GM18858 (cell line): ENCODE data around the gene SOX5.
"Not testable (repeated sequence)": the region's sequence is repeated elsewhere in the genome, so short reads cannot be mapped to it uniquely, and the experiment has no call there.

Experiments
- ATAC-seq: cut with Tn5 transposase; IDR thresholded peaks from one replicate; pipeline ENCODE4 v1.9.1; 2021; ENCODE audit not compliant: unreplicated experiment

The SOX5 gene

GRCh38 chr12:23847857-23848256 is 101.6 kb downstream of the SOX5 start:
- ATAC-seq: no peak

- no peak for ATAC-seq
Observed at GRCh38 chr12:23843958-23844357, 105.5 kb downstream of the SOX5 start.

DNA sequence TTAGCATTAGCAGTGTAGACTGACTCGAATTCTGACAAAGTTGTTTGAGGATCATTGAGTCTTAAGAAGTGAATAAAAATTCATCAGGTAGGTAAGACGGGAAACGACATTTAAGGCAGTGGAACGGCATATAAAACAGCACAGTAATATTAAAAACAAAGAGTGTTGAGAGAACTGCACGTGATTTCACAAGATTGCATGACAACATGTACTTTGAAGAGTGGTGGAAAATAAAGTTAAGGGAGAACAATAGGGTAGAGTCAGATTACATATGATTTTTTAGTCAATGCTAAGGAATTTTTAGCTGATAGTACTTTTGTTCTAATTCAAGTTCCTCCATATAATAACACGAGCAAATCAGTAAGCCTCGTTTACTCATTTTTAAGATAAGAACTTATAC is 115.4 kb downstream of the SOX5 start:
- no peak for ATAC-seq

GRCh38 chr12:23831739-23832138 is 117.7 kb downstream of the SOX5 start:
- no peak for ATAC-seq

DNA sequence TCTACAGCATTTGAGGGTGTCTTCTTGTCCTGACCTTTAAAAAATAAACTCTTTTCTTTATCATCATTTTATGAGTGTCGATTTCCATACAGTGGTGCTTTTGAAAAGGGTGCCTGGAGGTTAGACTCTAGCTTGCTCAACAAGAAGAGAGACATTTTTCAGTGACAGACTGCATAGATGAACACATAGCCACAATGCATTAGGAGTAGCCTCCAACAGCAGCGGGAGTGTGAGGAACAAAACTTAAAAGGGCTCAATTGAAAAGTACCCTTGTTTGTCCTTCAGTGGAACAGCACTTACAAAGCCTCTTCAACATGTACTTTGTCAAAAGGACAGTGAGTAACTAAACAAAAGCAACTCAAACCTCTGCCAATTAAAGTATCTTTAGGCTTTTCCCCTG is 119.3 kb downstream of the SOX5 start:
- ATAC-seq: no peak

DNA sequence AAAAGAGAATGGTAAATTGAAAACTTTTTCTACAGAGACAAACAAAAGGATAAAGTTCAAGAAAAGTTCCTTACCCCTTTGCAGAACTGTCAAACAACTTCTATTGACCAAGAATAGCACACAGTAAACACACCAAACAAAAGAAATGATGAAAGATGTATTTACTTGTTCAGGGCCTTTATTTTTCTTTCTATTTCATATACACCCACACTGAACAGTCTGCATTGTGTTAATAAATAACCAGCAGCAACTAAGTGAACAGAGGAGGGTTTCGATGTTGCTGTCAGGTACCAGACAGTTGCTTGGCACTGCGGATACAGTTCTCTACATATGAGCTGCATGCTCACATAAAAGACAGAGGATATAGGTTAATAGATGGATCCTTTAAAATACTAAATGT is 122.1 kb downstream of the SOX5 start:
- ATAC-seq: no peak

DNA sequence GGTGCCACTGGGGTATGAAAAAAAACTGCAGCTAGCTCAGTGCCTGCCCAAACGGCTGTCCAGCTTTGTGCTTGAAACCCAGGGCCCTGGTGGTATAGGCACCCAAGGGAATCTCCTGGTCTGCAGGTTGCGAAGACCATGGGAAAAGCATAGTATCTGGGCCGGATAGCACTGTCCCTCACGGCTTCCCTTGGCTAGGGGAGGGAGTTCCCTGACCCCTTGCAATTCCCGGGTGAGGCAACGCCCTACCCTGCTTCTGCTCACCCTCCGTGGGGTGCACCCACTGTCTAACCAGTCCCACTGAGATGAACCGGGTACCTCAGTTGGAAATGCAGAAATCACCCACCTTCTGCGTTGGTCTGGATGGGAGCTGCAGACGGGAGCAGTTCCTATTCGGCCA is 124.3 kb downstream of the SOX5 start:
- not testable (repeated sequence) for ATAC-seq

GRCh38 chr12:23824358-23824757 is 125.1 kb downstream of the SOX5 start:
- no peak for ATAC-seq

DNA sequence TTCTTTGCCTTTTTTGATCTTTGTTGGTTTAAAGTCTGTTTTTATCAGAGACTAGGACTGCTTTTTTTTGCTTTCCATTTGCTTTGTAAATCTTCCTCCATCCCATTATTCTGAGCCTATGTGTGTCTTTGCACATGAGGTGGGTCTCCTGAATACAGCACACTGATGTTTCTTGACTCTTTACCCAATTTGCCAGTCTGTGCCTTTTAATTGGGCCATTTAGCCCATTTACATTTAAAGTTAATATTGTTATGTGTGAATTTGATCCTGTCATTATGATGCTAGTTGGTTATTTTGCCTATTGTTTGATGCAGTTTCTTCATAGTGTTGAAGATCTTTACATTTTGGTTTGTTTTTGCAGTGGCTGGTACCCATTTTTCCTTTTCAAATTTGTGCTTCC is 126.6 kb downstream of the SOX5 start:
- ATAC-seq: not testable (repeated sequence)

DNA sequence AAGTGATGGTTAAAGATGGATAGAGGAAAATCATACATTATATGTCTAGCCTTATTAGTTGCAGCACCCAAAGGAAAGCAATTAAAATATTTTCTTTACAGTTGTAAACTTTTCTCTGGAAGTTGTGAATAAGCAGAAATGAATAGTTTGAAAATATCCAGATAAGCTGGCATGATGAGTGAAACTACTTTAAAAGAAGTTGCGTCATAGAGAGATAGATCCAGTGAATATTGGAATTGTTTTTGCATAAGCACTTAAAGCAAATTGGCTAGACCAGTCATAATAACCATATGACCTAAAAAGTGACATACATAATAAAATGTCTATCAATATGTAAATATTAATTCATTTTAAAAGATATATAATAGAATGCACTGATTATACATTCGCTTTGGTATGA is 132.1 kb downstream of the SOX5 start:
- ATAC-seq: no peak

DNA sequence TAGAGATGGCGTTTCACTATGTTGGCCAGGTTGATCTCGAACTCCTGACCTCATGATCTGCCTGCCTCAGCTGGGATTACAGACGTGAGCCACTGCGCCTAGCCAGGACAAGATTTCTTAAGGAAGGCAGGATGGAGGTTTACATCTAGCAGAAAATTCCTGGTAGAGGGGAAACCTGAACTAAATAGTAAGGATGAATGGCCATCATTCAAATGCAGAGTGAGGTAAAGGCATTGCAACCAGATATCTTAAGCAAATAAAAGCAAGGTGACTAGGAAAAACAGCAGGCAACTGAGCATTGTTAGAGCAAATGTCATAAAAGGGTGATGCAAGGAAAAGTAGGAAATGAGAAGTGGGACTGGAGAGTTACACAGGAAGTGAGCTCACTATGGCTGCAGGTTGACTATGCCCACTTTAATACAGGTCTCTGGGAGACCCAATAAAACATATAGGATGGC is 133.0 kb downstream of the SOX5 start:
- no peak for ATAC-seq

DNA sequence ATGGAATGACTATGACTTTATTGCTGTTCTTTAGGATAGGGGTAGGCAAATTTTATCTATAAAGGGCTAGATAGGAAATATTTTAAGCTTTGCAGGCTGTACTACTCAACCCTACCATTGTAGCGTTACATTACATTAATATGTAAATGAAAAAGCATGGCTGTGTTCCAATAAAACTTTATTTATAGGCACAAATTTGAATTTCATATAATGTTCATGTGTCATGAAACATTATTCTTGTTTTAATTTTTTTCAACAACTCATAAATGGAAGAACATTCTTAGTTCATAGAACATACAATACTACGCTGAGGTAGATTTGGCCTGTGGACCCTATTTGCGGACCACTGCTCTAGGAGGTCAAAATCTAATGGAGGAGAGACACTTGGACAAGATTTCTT is 133.7 kb downstream of the SOX5 start:
- ATAC-seq: no peak

DNA sequence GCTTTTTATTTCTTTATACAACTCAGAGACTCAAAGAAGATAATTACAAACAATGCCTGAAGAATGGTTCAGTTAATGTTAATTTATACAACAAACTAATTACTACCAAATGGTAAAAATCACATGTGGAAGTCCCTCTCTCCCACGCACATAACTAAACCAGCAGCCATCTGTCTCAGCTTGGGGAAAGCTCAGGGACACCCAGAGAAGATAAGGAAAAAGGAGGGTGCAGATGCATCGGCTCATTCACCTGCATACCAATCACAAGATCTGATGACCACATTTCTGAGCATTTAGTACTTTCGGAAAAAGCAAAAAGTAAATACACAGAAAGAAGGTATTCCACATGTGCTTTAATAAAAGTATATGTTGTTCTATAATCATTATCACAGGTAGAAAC is 136.3 kb downstream of the SOX5 start:
- ATAC-seq: no peak

DNA sequence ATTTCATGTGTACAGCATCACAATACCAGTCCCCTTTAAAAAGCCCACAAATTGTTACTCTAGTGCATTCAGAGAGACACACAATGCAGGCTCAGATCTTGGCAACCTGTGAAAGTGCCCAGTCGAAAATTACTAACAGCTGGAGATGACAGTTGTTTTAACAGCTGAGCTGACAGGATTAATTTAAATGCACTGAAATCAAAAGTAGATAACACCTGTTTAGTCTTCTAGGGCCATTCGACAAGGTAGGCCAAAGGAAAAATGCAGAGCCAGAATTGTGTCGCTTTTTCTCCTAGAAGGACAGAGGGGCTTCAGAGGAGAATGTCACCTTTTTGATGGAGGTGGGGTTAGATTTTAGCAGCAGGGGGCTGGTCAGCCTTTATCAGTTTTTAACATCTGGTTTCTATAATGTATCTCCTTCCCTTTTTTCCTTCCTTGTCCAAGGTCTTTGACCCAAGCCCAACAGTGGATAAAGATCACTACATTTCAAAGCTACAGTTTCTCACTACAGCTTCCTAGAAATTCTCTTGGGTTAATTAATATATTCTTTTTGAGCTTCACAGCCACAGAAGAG is 139.1 kb downstream of the SOX5 start:
- ATAC-seq: no peak

DNA sequence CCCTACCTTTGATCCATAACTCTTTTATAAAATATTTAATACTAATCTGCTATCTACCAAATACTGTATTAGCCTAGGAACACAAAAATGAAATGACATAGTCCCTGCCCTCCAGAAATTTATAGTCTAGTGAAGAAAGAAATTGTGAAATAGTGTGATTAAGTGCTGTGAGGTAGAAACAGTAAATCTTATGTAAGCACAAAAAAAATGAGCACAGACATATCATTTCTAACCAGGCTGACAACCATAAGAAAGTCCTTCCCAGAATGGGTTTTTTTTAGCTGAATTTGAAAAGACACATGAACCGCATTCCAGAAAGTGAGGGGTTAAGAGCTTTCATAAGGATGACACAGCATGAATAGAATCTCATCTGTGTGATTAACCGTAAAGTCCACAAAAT is 145.9 kb downstream of the SOX5 start:
- ATAC-seq: no peak

DNA sequence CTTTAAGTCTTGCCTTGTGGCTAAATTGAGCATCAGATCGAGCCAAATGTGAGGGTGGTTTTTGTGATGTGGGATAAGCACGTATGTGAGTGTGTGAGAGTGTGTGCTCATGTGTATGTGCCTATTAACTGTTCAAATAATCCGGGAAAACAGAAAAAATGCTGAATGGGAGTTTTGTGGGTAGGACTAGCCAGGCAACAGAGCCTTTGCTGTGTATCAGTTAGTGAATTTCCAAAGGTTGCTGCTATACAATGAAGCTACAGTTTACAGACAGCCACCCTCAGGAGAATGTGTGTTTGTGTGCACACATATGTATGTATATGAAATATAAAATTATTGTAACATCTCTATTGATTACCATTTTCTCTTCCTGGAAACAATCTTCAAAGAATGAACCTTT is 154.0 kb downstream of the SOX5 start:
- ATAC-seq: no peak

DNA sequence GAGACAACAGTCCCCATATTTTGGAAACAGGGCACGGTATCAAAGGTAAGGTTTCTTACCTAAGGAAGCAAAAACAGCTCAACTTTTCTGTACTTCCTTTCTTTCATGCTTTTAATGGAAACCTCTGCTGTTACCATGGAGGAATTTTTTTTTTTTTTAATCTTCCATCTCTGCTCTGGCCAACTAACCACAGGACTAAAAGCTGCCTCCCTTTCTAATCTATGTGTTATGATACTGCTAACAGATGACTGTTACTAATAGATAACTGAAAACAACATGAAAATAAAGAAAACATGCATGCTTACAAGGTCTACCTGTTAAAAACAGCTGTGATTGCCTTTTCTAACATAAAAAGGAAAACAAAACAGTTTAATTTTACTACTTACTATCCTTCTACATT is 168.4 kb downstream of the SOX5 start:
- ATAC-seq: no peak

DNA sequence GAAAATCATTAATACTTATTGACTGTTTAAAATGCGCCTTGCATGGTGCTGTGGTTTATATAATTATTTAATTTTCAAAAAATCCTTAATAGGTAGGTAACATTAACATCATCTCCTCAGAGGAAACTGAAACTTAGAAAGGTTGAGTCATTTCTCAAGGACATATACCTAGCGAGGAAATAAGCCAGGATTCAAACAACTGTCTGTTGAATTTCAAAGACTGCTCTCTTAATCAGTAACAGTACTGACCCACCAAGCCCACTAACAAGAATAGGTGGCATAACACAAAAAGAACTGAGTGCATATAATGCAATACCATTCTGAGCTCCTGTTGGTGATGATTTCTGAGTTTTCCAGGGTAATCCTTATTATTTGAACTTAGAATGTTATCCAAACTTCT is 174.3 kb downstream of the SOX5 start:
- ATAC-seq: no peak

DNA sequence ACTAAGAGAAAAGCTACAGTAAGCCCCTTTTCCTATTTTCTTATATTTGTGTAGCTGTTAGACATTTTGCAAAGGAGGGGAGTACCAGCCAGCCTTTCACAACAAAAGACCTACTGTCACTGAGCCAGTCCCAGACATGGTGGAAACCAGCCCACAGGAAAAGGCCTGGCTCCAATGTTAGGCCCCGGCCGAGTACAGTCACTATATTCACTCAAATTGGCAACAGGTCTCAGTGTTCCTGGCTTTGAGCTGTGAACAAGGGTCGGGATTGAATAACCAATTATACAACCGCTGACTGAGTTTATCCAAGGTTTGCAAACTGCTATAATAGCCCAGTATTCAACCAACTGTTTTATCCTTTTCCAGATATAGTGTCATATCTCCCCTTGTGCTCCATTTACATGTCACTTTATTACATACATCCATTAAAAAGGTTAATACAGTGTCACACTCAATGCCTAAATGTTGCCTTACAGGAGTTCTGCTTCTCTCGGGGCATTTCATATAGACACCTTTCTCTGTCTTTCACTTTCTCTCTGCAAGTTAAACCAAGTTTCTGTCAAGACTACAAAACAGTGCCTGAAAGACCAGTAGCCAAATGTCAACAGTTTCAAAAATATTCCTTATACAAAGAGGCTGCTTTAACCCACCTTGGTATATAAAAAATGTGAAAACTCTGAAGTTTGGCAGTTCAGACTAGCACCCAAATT is 178.1 kb downstream of the SOX5 start:
- no peak for ATAC-seq

DNA sequence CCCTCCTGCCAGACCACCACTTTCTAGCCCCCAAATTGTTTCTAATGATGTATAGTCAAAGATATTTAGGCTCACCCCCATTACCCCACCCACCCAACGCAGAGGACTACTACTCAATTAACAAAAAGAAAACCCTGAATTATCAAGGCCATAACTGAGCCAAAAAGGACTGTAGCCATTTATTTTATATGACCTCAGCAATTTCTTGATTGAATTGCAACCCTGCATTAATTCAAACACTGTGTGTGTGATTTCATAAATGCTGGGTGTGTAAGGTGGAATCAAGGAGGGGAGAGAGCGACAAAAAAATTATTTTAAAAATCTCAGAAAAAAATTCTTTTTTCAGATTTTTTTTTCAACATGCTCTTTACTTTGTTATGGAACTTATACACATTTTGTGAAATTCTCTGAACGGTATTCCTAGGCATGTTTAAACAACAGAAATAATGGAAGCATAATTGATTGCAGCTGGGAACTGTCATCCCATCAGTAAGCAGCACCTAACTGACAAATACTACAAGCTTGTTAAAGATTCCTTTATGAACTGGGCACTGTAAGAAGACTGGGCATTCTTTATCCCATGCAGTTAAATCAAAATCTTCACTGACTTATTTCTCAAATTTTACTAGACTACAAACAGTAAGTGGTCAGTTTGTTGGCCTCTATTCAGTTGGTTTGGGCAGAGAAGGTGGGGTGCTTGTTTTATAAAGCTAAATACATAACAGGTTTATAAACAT is 179.1 kb downstream of the SOX5 start:
- ATAC-seq: no peak

DNA sequence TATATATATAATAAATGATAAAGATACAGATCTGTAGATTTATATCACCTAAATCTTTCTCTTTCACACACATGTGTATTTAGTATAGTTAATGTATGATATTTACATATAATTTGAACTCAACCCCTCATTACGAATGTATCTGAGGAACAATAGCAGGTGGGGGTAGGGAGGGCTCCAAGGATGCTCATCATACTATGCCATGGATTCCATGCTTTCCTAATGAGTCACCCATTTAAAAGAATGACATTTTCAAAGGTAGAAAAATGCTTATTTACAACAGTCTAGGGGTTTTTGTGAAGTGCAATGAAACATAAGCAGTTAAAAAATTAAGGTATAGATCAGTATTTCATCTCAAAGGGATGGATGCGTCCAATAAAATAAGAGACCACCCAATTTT is 181.6 kb downstream of the SOX5 start:
- no peak for ATAC-seq

- no peak for ATAC-seq
Observed at GRCh38 chr12:23763724-23764123, 185.7 kb downstream of the SOX5 start.
